Effector memory CD8-positive, alpha-beta T cell (primary cell): ENCODE results near the gene TMEM200A.
A peak's percentile ranks its signal among the peaks of the same experiment; 100 is the strongest.

Experiments
- ATAC-seq: fragments of 150-1000 bp; cut with Tn5 transposase; replicated peaks from 2 replicates; pipeline ENCODE4 v1.10.0; 2021; ENCODE audit warnings: mild to moderate bottlenecking, moderate library complexity
- DNase-seq, 3 experiments: peaks; one replicate each; pipeline ENCODE4 v3.0.0; 2021
- H3K27ac Mint-ChIP-seq, 2 donors: one replicate each; pipeline ENCODE4 v1.8.0; 2022; ENCODE audit warnings: mild to moderate bottlenecking in 2 of 2, mixed read lengths in 2 of 2, moderate library complexity in 2 of 2
- H3K27me3 Mint-ChIP-seq, 2 donors: one replicate each; pipeline ENCODE4 v1.8.0; 2022; ENCODE audit warnings: mixed read lengths in 2 of 2
- H3K36me3 Mint-ChIP-seq: one replicate; pipeline ENCODE4 v1.8.0; 2022; ENCODE audit warnings: mild to moderate bottlenecking, moderate library complexity, mixed read lengths; ENCODE audit not compliant: insufficient read depth
- H3K4me1 Mint-ChIP-seq, 2 donors: one replicate each; pipeline ENCODE4 v1.8.0; 2022; ENCODE audit warnings: low read depth in 2 of 2, mixed read lengths in 2 of 2
- H3K4me3 Mint-ChIP-seq, 2 donors: one replicate each; pipeline ENCODE4 v1.8.0; 2022; ENCODE audit warnings: mild to moderate bottlenecking in 2 of 2, mixed read lengths in 2 of 2, moderate library complexity in 2 of 2
- H3K9me3 Mint-ChIP-seq, 2 donors: one replicate each; pipeline ENCODE4 v1.8.0; 2022; ENCODE audit warnings: mixed read lengths in 2 of 2

Gene TMEM200A

GRCh38 chr6:130366107-130367005, 539 bp downstream of the TMEM200A start:
- Mint-ChIP-seq H3K9me3 (no peaks in the 10 kb centered on the region), H3K4me1 (peaks cover 11 to 16% of the 10 kb centered on the region in 2 donors), H3K27me3 (peaks cover 0 to 6% of the 10 kb centered on the region in 2 donors), H3K36me3 (peaks cover 3% of the 10 kb centered on the region), H3K27ac (peak overlapping the region in 1 of 2 donors; percentile 49), H3K4me3 (peak overlapping the region; percentile 74 to 78)
- peak in 2 of 3 experiments; percentile 10 to 13 for DNase-seq
- ATAC-seq: peak; percentile 56

GRCh38 chr6:130367767-130368166, 1.9 kb downstream of the TMEM200A start:
- H3K27ac Mint-ChIP-seq: no peak overlapping the region
- ATAC-seq (no peak), DNase-seq (no peak)
- peaks cover 11 to 16% of the 10 kb centered on the region in 2 donors for H3K4me1 Mint-ChIP-seq
- H3K4me3 Mint-ChIP-seq: no peak overlapping the region
- no peaks in the 10 kb centered on the region for H3K9me3 Mint-ChIP-seq
- peaks cover 3% of the 10 kb centered on the region for H3K36me3 Mint-ChIP-seq
- H3K27me3 Mint-ChIP-seq: peaks cover 0 to 6% of the 10 kb centered on the region in 2 donors

- peaks cover 11 to 16% of the 10 kb centered on the region in 2 donors for H3K4me1 Mint-ChIP-seq
- no peaks in the 10 kb centered on the region for H3K9me3 Mint-ChIP-seq
- peaks cover 3% of the 10 kb centered on the region for H3K36me3 Mint-ChIP-seq
- H3K4me3 Mint-ChIP-seq: no peak overlapping the region
- no peak for ATAC-seq
- no peak for DNase-seq
- H3K27ac Mint-ChIP-seq: no peak overlapping the region
- H3K27me3 Mint-ChIP-seq: peaks cover 0 to 6% of the 10 kb centered on the region in 2 donors
These were observed 2.8 kb downstream of the TMEM200A start for GRCh38 chr6:130368576-130368975.

GRCh38 chr6:130369831-130370230, 4.0 kb downstream of the TMEM200A start:
- ATAC-seq: no peak
- peaks cover 0 to 6% of the 10 kb centered on the region in 2 donors for H3K27me3 Mint-ChIP-seq

GRCh38 chr6:130371921-130372420, 6.2 kb downstream of the TMEM200A start:
- ATAC-seq: no peak
- no peaks in the 10 kb centered on the region for H3K36me3 Mint-ChIP-seq
- no peak overlapping the region for H3K4me3 Mint-ChIP-seq
- no peak overlapping the region for H3K27ac Mint-ChIP-seq
- H3K27me3 Mint-ChIP-seq: peaks cover 0 to 6% of the 10 kb centered on the region in 2 donors
- peaks cover 3 to 4% of the 10 kb centered on the region in 2 donors for H3K4me1 Mint-ChIP-seq
- H3K9me3 Mint-ChIP-seq: no peaks in the 10 kb centered on the region
- no peak for DNase-seq

More at GRCh38 chr6:130369831-130370230, 4.0 kb downstream of the TMEM200A start:
- Mint-ChIP-seq H3K4me3 (no peak overlapping the region), H3K27ac (no peak overlapping the region), H3K4me1 (peaks cover 8 to 12% of the 10 kb centered on the region in 2 donors), H3K9me3 (no peaks in the 10 kb centered on the region), H3K36me3 (peaks cover 3% of the 10 kb centered on the region)
- no peak for DNase-seq

- DNase-seq (no peak), ATAC-seq (no peak)
- no peak overlapping the region for H3K4me3 Mint-ChIP-seq
- no peaks in the 10 kb centered on the region for H3K36me3 Mint-ChIP-seq
- peaks cover 3 to 4% of the 10 kb centered on the region in 2 donors for H3K4me1 Mint-ChIP-seq
- no peaks in the 10 kb centered on the region for H3K9me3 Mint-ChIP-seq
- peaks cover 0 to 6% of the 10 kb centered on the region in 2 donors for H3K27me3 Mint-ChIP-seq
- no peak overlapping the region for H3K27ac Mint-ChIP-seq
These were observed 7.0 kb downstream of the TMEM200A start for GRCh38 chr6:130372786-130373185.

- Mint-ChIP-seq H3K27me3 (no peaks in the 10 kb centered on the region), H3K36me3 (no peaks in the 10 kb centered on the region), H3K4me1 (peaks cover 0 to 2% of the 10 kb centered on the region in 2 donors), H3K27ac (no peak overlapping the region), H3K9me3 (no peaks in the 10 kb centered on the region), H3K4me3 (no peak overlapping the region)
- ATAC-seq: no peak
- no peak for DNase-seq
These were observed 8.2 kb downstream of the TMEM200A start for GRCh38 chr6:130373992-130374391.

GRCh38 chr6:130376936-130377335, 11.1 kb downstream of the TMEM200A start:
- no peak for DNase-seq
- Mint-ChIP-seq H3K27ac (no peak overlapping the region), H3K27me3 (no peaks in the 10 kb centered on the region), H3K4me1 (peaks cover 9 to 11% of the 10 kb centered on the region in 2 donors), H3K4me3 (no peak overlapping the region), H3K9me3 (no peaks in the 10 kb centered on the region), H3K36me3 (no peaks in the 10 kb centered on the region)
- ATAC-seq: no peak

- ATAC-seq (no peak), DNase-seq (no peak)
- Mint-ChIP-seq H3K4me3 (no peak overlapping the region), H3K4me1 (peaks cover 13 to 15% of the 10 kb centered on the region in 2 donors), H3K36me3 (no peaks in the 10 kb centered on the region), H3K27me3 (no peaks in the 10 kb centered on the region), H3K27ac (no peak overlapping the region), H3K9me3 (no peaks in the 10 kb centered on the region)
These were observed 11.6 kb downstream of the TMEM200A start for GRCh38 chr6:130377371-130377770.

GRCh38 chr6:130377915-130378314, 12.1 kb downstream of the TMEM200A start:
- Mint-ChIP-seq H3K27me3 (no peaks in the 10 kb centered on the region), H3K4me1 (peaks cover 14 to 19% of the 10 kb centered on the region in 2 donors), H3K36me3 (no peaks in the 10 kb centered on the region), H3K9me3 (no peaks in the 10 kb centered on the region), H3K27ac (no peak overlapping the region), H3K4me3 (no peak overlapping the region)
- no peak for DNase-seq
- no peak for ATAC-seq

- DNase-seq (no peak), ATAC-seq (no peak)
- Mint-ChIP-seq H3K27ac (no peak overlapping the region), H3K9me3 (no peaks in the 10 kb centered on the region), H3K36me3 (no peaks in the 10 kb centered on the region), H3K4me3 (no peak overlapping the region), H3K27me3 (no peaks in the 10 kb centered on the region), H3K4me1 (peaks cover 14 to 17% of the 10 kb centered on the region in 2 donors)
These were observed 13.4 kb downstream of the TMEM200A start for GRCh38 chr6:130379223-130379622.

GRCh38 chr6:130381012-130381411, 15.2 kb downstream of the TMEM200A start:
- Mint-ChIP-seq H3K36me3 (no peaks in the 10 kb centered on the region), H3K4me3 (no peak overlapping the region)
- no peak for ATAC-seq

GRCh38 chr6:130381459-130382380, 15.9 kb downstream of the TMEM200A start:
- Mint-ChIP-seq H3K27ac (peak overlapping the region in 1 of 2 donors; percentile 9), H3K27me3 (no peaks in the 10 kb centered on the region), H3K9me3 (no peaks in the 10 kb centered on the region), H3K4me1 (peaks cover 14 to 17% of the 10 kb centered on the region in 2 donors), H3K36me3 (no peaks in the 10 kb centered on the region), H3K4me3 (peak overlapping the region in 1 of 2 donors; percentile 8)
- ATAC-seq (peak; percentile 99), DNase-seq (peak; percentile 21 to 27 (median 25))

More at GRCh38 chr6:130381012-130381411, 15.2 kb downstream of the TMEM200A start:
- H3K27ac Mint-ChIP-seq: peak overlapping the region in 1 of 2 donors; percentile 9
- no peak for DNase-seq
- H3K9me3 Mint-ChIP-seq: no peaks in the 10 kb centered on the region
- H3K27me3 Mint-ChIP-seq: no peaks in the 10 kb centered on the region
- H3K4me1 Mint-ChIP-seq: peaks cover 14 to 17% of the 10 kb centered on the region in 2 donors
